Measurements from ENCODE around the gene ZNF440.

Gene ZNF440

DNA sequence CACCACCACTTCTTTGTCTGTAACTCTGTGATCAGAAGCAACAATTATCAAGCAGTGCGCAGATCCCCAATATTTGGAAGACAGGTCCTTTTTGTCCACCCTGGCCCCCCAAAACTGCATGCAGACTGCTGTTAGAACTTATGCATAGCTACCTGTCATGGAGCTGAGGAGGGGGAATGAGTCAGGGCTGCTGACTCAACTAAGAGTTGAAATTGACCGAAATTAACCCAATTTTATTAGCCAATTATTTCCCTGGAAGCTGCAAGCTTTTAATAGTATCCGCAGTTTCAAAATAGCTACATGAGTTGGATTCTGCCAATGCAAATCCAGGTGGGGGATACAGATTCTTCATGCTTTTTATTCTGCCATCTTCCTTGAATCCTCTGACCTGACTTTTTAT lies 29.7 kb upstream of the ZNF440 start:
- no peaks in the 10 kb centered on the region for H3K27me3 ChIP-seq (ENCODE audit: control insufficient read depth in 2 of 2, insufficient read depth in 2 of 2, low read length in 2 of 2)
- H3K4me1 ChIP-seq (ENCODE audit: control insufficient read depth in 2 of 2, insufficient read depth in 2 of 2, low read length in 2 of 2), result no peaks in the 10 kb centered on the region
- H3K36me3 ChIP-seq (ENCODE audit: control insufficient read depth in 2 of 2, insufficient read depth in 2 of 2, low read length in 2 of 2), result peaks cover 21 to 22% of the 10 kb centered on the region in 2 donors
- H3K9ac ChIP-seq (ENCODE audit: low read depth in 1 of 2, low read length in 2 of 2), result no peak overlapping the region
- peaks cover 28 to 36% of the 10 kb centered on the region in 2 donors for H3K9me3 ChIP-seq (ENCODE audit: control insufficient read depth in 2 of 2, low read length in 2 of 2)
- no peak overlapping the region for H3K27ac ChIP-seq (ENCODE audit: low read depth in 2 of 2, low read length in 2 of 2)
- H3K4me3 ChIP-seq (ENCODE audit: low read length in 2 of 2), result no peak overlapping the region

DNA sequence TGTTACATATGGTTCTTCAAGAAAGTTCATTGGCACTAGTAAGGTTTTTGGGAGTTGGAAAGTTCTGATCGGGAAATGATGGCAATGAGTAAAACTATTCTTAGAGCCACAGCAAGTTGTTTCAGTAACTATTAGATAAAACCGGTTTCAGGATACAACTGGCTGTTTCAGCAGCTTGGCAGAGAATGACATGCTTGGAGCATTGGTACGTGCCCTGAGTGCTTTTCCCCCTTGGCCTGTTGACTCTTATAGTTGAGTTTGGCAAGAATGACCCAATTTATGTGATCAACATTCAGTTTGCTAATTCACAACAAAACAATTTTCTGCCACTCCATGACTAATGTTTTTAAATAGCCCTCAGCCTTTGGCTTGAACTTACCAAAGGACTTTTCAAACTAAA lies 26.5 kb upstream of the ZNF440 start:
- no peaks in the 10 kb centered on the region for H3K27me3 ChIP-seq (ENCODE audit: control insufficient read depth in 2 of 2, insufficient read depth in 2 of 2, low read length in 2 of 2)
- no peak overlapping the region for H3K9ac ChIP-seq (ENCODE audit: low read depth in 1 of 2, low read length in 2 of 2)
- H3K27ac ChIP-seq (ENCODE audit: low read depth in 2 of 2, low read length in 2 of 2), result no peak overlapping the region
- no peaks in the 10 kb centered on the region for H3K4me1 ChIP-seq (ENCODE audit: control insufficient read depth in 2 of 2, insufficient read depth in 2 of 2, low read length in 2 of 2)
- H3K36me3 ChIP-seq (ENCODE audit: control insufficient read depth in 2 of 2, insufficient read depth in 2 of 2, low read length in 2 of 2), result no peaks in the 10 kb centered on the region
- H3K4me3 ChIP-seq (ENCODE audit: low read length in 2 of 2), result no peak overlapping the region
- H3K9me3 ChIP-seq (ENCODE audit: control insufficient read depth in 2 of 2, low read length in 2 of 2), result peaks cover 6 to 9% of the 10 kb centered on the region in 2 donors

DNA sequence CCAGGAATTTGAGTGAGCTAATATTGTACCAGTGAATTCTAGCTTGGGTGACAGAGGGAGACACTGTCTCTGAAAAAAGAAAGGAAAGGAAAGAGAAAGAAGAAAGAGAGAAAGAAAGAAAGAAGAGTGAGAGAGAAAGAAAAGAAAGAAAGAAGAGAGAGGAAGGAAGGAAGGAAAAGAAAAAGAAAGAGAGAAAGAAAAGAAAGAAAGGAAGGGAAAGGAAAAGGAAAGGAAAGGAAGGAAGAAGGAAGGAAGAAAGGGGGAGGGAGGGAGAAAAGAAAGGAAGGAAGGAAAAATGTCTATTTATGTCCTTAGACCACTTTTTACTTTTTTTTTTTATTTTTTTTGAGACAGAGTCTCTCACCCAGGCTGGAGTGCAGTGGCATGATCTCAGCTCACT lies 21.1 kb upstream of the ZNF440 start:
- no peaks in the 10 kb centered on the region for H3K36me3 ChIP-seq (ENCODE audit: control insufficient read depth in 2 of 2, insufficient read depth in 2 of 2, low read length in 2 of 2)
- no peaks in the 10 kb centered on the region for H3K27me3 ChIP-seq (ENCODE audit: control insufficient read depth in 2 of 2, insufficient read depth in 2 of 2, low read length in 2 of 2)
- H3K9ac ChIP-seq (ENCODE audit: low read depth in 1 of 2, low read length in 2 of 2), result no peak overlapping the region
- H3K4me3 ChIP-seq (ENCODE audit: low read length in 2 of 2), result no peak overlapping the region
- no peak overlapping the region for H3K27ac ChIP-seq (ENCODE audit: low read depth in 2 of 2, low read length in 2 of 2)
- peaks cover 7 to 9% of the 10 kb centered on the region in 2 donors for H3K4me1 ChIP-seq (ENCODE audit: control insufficient read depth in 2 of 2, insufficient read depth in 2 of 2, low read length in 2 of 2)
- no peaks in the 10 kb centered on the region for H3K9me3 ChIP-seq (ENCODE audit: control insufficient read depth in 2 of 2, low read length in 2 of 2)

DNA sequence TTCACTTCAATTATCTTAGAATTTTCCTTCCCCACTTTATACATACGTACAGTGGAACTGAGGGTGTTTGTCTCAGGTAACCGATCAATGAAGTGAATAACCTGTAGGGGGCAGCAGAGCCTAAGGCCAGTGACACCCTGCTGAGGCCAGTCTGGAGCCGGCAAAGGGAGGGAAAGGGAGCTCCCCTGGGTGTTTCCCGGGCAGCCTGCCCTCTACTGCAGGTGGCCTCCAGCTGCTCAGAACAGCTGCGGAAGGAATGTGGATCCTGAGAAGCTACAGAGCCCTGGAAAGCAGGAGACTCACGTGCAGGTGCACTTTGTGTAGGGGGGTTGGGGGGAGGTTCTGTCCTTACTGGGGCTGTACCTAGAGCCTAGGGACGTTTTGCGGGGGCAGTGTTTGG lies 16.6 kb upstream of the ZNF440 start:
- H3K27ac ChIP-seq (ENCODE audit: low read depth in 2 of 2, low read length in 2 of 2), result peak overlapping the region in 1 of 2 donors; percentile 56
- H3K9ac ChIP-seq (ENCODE audit: low read depth in 1 of 2, low read length in 2 of 2), result no peak overlapping the region
- H3K9me3 ChIP-seq (ENCODE audit: control insufficient read depth in 2 of 2, low read length in 2 of 2), result no peaks in the 10 kb centered on the region
- H3K4me3 ChIP-seq (ENCODE audit: low read length in 2 of 2), result peak overlapping the region; percentile 78 to 88
- H3K27me3 ChIP-seq (ENCODE audit: control insufficient read depth in 2 of 2, insufficient read depth in 2 of 2, low read length in 2 of 2), result no peaks in the 10 kb centered on the region
- no peaks in the 10 kb centered on the region for H3K36me3 ChIP-seq (ENCODE audit: control insufficient read depth in 2 of 2, insufficient read depth in 2 of 2, low read length in 2 of 2)
- H3K4me1 ChIP-seq (ENCODE audit: control insufficient read depth in 2 of 2, insufficient read depth in 2 of 2, low read length in 2 of 2), result peaks cover 12 to 14% of the 10 kb centered on the region in 2 donors

DNA sequence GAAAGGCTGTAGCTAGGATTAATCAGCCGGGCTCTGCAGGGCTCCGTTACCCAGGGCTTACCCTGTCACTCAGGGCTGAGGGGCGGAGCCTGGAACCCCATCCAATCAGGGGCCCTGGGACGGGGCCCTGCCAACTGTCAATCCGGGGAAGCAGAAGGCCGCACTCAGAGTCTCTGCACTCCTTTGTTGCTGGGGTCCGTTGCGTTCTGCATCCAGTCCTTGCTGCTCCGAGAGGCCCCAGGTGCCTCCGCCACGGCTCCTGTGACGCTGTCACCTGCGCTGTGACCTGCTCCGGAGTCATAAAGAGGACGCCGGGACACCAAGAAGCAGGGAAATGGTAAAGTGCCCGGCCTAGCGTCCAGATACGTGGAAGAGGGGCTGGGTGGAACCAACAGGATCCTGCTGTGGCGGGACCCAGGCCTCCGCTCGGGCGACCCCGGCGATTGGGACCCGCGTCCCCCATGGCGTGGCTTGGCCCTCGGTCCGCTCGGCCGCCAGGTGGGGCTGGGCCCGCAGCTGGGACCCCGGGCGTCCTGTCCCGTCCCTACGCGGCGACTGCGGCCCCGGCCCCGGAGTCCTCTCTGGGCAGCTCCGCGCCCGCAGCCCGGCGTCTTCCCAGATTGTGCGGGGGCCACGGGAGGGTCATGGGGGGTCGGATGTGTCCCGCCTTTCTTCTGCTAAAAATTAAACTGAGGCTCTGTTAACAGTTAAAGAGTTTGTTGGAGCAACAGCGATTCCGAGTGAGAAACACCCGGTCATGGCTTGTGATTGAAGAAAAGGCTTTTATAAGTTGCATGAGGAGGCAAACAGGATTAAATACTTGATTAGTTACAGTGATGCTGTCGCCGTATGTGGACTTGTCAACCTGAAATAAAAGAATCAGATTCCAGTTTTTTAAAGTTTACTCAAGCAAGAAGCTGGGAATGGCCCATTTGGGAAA lies 15.4 kb upstream of the ZNF440 start, which contains the start of gene ZNF491:
TSS of gene ZNF491 (plus strand) at position 133 of the 940 bp plus-strand sequence. CDS start 7,431 bp downstream, outside the sequence.
- Histone ChIP-seq H3K4me3 (ENCODE audit: low read length in 2 of 2) (peak within 1 kb of the TSS; percentile 78 to 88), H3K36me3 (ENCODE audit: control insufficient read depth in 2 of 2, insufficient read depth in 2 of 2, low read length in 2 of 2) (no peaks in the 10 kb centered on the region), H3K27me3 (ENCODE audit: control insufficient read depth in 2 of 2, insufficient read depth in 2 of 2, low read length in 2 of 2) (no peaks in the 10 kb centered on the region), H3K9ac (ENCODE audit: low read depth in 1 of 2, low read length in 2 of 2) (peak within 1 kb of the TSS; percentile 85 to 92), H3K4me1 (ENCODE audit: control insufficient read depth in 2 of 2, insufficient read depth in 2 of 2, low read length in 2 of 2) (peaks cover 12 to 14% of the 10 kb centered on the region in 2 donors), H3K9me3 (ENCODE audit: control insufficient read depth in 2 of 2, low read length in 2 of 2) (no peaks in the 10 kb centered on the region), H3K27ac (ENCODE audit: low read depth in 2 of 2, low read length in 2 of 2) (peak within 1 kb of the TSS; percentile 77 to 85)

DNA sequence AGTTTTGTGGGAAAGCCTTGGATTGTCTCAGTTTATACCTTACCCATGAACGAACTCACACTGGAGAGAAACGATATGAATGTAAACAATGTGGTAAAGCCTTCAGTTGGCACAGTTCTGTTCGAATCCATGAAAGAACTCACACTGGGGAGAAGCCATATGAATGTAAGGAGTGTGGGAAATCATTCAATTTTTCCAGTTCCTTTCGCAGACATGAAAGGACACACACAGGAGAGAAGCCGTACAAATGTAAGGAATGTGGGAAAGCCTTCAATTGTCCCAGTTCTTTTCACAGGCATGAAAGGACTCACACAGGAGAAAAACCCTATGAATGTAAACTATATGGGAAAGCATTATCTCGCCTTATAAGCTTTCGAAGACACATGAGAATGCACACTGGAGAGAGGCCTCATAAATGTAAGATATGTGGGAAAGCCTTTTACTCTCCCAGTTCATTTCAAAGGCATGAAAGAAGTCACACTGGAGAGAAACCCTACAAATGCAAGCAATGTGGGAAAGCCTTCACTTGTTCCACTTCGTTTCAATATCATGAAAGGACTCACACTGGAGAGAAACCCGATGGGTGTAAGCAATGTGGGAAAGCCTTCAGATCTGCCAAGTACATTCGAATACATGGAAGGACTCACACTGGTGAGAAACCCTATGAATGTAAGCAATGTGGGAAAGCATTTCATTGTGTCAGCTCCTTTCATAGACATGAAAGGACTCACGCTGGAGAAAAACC lies 7.5 kb upstream of the ZNF440 start:
- H3K9ac ChIP-seq (ENCODE audit: low read depth in 1 of 2, low read length in 2 of 2), result no peak overlapping the region
- H3K36me3 ChIP-seq (ENCODE audit: control insufficient read depth in 2 of 2, insufficient read depth in 2 of 2, low read length in 2 of 2), result peaks cover 5 to 9% of the 10 kb centered on the region in 2 donors
- no peak overlapping the region for H3K27ac ChIP-seq (ENCODE audit: low read depth in 2 of 2, low read length in 2 of 2)
- no peaks in the 10 kb centered on the region for H3K27me3 ChIP-seq (ENCODE audit: control insufficient read depth in 2 of 2, insufficient read depth in 2 of 2, low read length in 2 of 2)
- peaks cover 12 to 21% of the 10 kb centered on the region in 2 donors for H3K9me3 ChIP-seq (ENCODE audit: control insufficient read depth in 2 of 2, low read length in 2 of 2)
- H3K4me1 ChIP-seq (ENCODE audit: control insufficient read depth in 2 of 2, insufficient read depth in 2 of 2, low read length in 2 of 2), result no peaks in the 10 kb centered on the region
- H3K4me3 ChIP-seq (ENCODE audit: low read length in 2 of 2), result no peak overlapping the region

DNA sequence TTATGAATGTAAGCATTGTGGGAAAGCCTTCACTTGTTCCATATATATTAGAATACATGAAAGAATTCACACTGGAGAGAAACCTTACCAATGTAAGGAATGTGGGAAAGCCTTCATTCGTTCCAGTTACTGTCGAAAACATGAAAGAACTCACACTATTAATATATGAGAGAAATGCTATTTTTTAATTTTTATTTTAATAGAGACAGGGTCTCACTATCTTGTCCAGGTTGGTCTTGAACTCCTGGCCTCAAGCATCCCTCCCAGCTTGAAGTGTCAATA lies 7.0 kb upstream of the ZNF440 start:
- H3K27ac ChIP-seq (ENCODE audit: low read depth in 2 of 2, low read length in 2 of 2), result no peak overlapping the region
- no peak overlapping the region for H3K4me3 ChIP-seq (ENCODE audit: low read length in 2 of 2)
- H3K9ac ChIP-seq (ENCODE audit: low read depth in 1 of 2, low read length in 2 of 2), result no peak overlapping the region
- peaks cover 5 to 9% of the 10 kb centered on the region in 2 donors for H3K36me3 ChIP-seq (ENCODE audit: control insufficient read depth in 2 of 2, insufficient read depth in 2 of 2, low read length in 2 of 2)
- H3K4me1 ChIP-seq (ENCODE audit: control insufficient read depth in 2 of 2, insufficient read depth in 2 of 2, low read length in 2 of 2), result no peaks in the 10 kb centered on the region
- H3K27me3 ChIP-seq (ENCODE audit: control insufficient read depth in 2 of 2, insufficient read depth in 2 of 2, low read length in 2 of 2), result no peaks in the 10 kb centered on the region
- H3K9me3 ChIP-seq (ENCODE audit: control insufficient read depth in 2 of 2, low read length in 2 of 2), result peaks cover 12 to 21% of the 10 kb centered on the region in 2 donors

DNA sequence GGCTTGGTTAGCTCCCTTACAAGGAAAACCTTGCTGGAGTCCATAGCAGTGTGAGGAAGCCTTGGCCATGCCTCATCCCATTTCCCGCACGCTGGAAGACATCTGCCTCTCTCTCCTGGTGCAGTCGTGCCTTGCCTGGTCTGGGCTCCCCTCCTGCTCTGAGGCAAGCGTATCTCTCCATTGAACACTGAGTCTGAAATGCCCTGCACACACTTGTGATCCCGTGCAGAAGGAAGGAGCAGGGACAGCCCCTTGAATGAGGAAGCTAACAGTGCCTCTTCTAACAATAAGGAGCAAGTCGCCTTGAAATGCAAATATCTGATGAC lies 407 bp upstream of the ZNF440 start:
- peak overlapping the region; percentile 86 to 89 for H3K4me3 ChIP-seq (ENCODE audit: low read length in 2 of 2)
- H3K9ac ChIP-seq (ENCODE audit: low read depth in 1 of 2, low read length in 2 of 2), result peak overlapping the region; percentile 87 to 94
- H3K27ac ChIP-seq (ENCODE audit: low read depth in 2 of 2, low read length in 2 of 2), result peak overlapping the region; percentile 94 to 95
- peaks cover 0 to 3% of the 10 kb centered on the region in 2 donors for H3K36me3 ChIP-seq (ENCODE audit: control insufficient read depth in 2 of 2, insufficient read depth in 2 of 2, low read length in 2 of 2)
- H3K9me3 ChIP-seq (ENCODE audit: control insufficient read depth in 2 of 2, low read length in 2 of 2), result no peaks in the 10 kb centered on the region
- H3K4me1 ChIP-seq (ENCODE audit: control insufficient read depth in 2 of 2, insufficient read depth in 2 of 2, low read length in 2 of 2), result peaks cover 8 to 10% of the 10 kb centered on the region in 2 donors
- H3K27me3 ChIP-seq (ENCODE audit: control insufficient read depth in 2 of 2, insufficient read depth in 2 of 2, low read length in 2 of 2), result no peaks in the 10 kb centered on the region

DNA sequence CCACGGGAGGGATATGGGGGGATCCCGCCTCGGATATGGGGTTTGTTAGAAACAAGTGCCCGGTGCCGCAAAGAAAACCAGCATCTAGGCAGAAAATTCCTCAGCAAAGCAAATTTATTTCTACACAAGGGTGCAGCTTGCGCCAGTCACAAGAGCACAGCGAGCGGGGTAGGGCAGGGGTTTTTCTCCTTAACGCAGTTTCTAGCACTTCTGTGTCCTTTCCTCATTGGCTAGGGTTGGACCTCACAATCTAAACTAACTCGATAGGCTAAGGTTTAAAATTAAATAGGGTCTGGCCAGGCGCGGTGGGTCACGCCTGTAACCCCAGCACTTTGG lies 595 bp downstream of the ZNF440 start:
- Histone ChIP-seq H3K27me3 (ENCODE audit: control insufficient read depth in 2 of 2, insufficient read depth in 2 of 2, low read length in 2 of 2) (no peaks in the 10 kb centered on the region), H3K9me3 (ENCODE audit: control insufficient read depth in 2 of 2, low read length in 2 of 2) (no peaks in the 10 kb centered on the region), H3K4me1 (ENCODE audit: control insufficient read depth in 2 of 2, insufficient read depth in 2 of 2, low read length in 2 of 2) (peaks cover 8 to 10% of the 10 kb centered on the region in 2 donors), H3K27ac (ENCODE audit: low read depth in 2 of 2, low read length in 2 of 2) (peak overlapping the region; percentile 94 to 95), H3K4me3 (ENCODE audit: low read length in 2 of 2) (peak overlapping the region; percentile 86 to 89), H3K9ac (ENCODE audit: low read depth in 1 of 2, low read length in 2 of 2) (peak overlapping the region; percentile 87 to 94), H3K36me3 (ENCODE audit: control insufficient read depth in 2 of 2, insufficient read depth in 2 of 2, low read length in 2 of 2) (peaks cover 4 to 5% of the 10 kb centered on the region in 2 donors)

DNA sequence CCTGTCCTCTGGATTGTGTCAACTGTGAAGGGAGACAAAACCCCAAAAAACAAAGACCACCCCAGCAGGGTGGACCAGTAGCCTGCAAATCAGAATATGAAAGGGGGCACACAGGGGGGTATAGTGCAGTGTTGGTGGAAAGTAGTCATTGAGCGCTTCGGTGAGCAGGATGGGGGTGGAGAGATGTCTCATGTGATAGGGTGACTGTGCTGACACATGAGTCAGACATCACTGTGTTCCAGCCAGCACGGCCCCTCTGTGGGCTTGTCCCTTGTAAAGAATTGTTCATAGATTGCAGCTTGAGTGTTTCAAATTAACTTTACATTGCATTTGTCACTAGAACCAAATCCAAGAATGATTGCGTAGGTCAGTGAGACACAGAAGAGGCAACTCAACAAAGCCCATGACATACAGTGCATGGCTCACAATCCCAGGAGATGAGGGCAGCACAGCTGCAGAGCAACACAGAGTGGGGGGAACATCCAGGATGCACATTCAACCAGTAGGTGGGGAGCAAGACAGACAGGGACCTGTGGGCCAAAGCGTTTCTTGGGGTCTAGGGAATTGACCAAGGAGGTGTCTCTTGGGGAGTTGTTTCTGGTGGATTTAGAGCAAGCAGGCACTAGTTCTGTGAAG lies 7.5 kb downstream of the ZNF440 start:
- no peak overlapping the region for H3K9ac ChIP-seq (ENCODE audit: low read depth in 1 of 2, low read length in 2 of 2)
- no peaks in the 10 kb centered on the region for H3K4me1 ChIP-seq (ENCODE audit: control insufficient read depth in 2 of 2, insufficient read depth in 2 of 2, low read length in 2 of 2)
- H3K9me3 ChIP-seq (ENCODE audit: control insufficient read depth in 2 of 2, low read length in 2 of 2), result peaks cover 8 to 12% of the 10 kb centered on the region in 2 donors
- no peak overlapping the region for H3K27ac ChIP-seq (ENCODE audit: low read depth in 2 of 2, low read length in 2 of 2)
- no peaks in the 10 kb centered on the region for H3K27me3 ChIP-seq (ENCODE audit: control insufficient read depth in 2 of 2, insufficient read depth in 2 of 2, low read length in 2 of 2)
- H3K36me3 ChIP-seq (ENCODE audit: control insufficient read depth in 2 of 2, insufficient read depth in 2 of 2, low read length in 2 of 2), result peaks cover 19 to 23% of the 10 kb centered on the region in 2 donors
- no peak overlapping the region for H3K4me3 ChIP-seq (ENCODE audit: low read length in 2 of 2)
